HG03378 (cell line): ENCODE results near the gene ISOC1.

Experiments
- ATAC-seq: cut with Tn5 transposase; IDR thresholded peaks from one replicate; pipeline ENCODE4 v1.9.1; 2021; ENCODE audit warnings: mild to moderate bottlenecking, moderate library complexity; ENCODE audit not compliant: unreplicated experiment

The ISOC1 gene

GRCh38 chr5:129124608-129125007, 30.1 kb downstream of the ISOC1 start:
- no peak for ATAC-seq

- ATAC-seq: peak; percentile 83
Observed at GRCh38 chr5:129125819-129126218, 31.3 kb downstream of the ISOC1 start.

GRCh38 chr5:129133553-129133952, 39.0 kb downstream of the ISOC1 start:
- ATAC-seq: no peak

GRCh38 chr5:129135633-129136032, 41.1 kb downstream of the ISOC1 start:
- ATAC-seq: peak; percentile 65

GRCh38 chr5:129137637-129138036, 43.1 kb downstream of the ISOC1 start:
- no peak for ATAC-seq

GRCh38 chr5:129141078-129141477, 46.5 kb downstream of the ISOC1 start:
- no peak for ATAC-seq

- no peak for ATAC-seq
Observed at GRCh38 chr5:129141696-129142095, 47.1 kb downstream of the ISOC1 start.

- no peak for ATAC-seq
Observed at GRCh38 chr5:129155876-129156275, 61.3 kb downstream of the ISOC1 start.

GRCh38 chr5:129161830-129162229, 67.3 kb downstream of the ISOC1 start:
- ATAC-seq: no peak
